Tongue (tissue), 2 donors: ENCODE results near the gene CCSER2. TPM values are rescaled to one million over a fixed set of nuclear protein-coding genes. Genes with fewer than 3 reads are reported as not detected.
"Not testable (repeated sequence)": the region's sequence is repeated elsewhere in the genome, so short reads cannot be mapped to it uniquely, and the experiment has no call there.

ENCODE experiments used
- DNase-seq: peaks from one replicate; pipeline ENCODE4 v3.0.0-alpha.2; 2015
- total RNA-seq: library from RNA; depleted of rRNA; stranded (reverse); fragments of >200 nt; gene quantifications from one replicate; pipeline ENCODE4 v1.2.3, GENCODE V29; 2014

CCSER2 gene, protein sequence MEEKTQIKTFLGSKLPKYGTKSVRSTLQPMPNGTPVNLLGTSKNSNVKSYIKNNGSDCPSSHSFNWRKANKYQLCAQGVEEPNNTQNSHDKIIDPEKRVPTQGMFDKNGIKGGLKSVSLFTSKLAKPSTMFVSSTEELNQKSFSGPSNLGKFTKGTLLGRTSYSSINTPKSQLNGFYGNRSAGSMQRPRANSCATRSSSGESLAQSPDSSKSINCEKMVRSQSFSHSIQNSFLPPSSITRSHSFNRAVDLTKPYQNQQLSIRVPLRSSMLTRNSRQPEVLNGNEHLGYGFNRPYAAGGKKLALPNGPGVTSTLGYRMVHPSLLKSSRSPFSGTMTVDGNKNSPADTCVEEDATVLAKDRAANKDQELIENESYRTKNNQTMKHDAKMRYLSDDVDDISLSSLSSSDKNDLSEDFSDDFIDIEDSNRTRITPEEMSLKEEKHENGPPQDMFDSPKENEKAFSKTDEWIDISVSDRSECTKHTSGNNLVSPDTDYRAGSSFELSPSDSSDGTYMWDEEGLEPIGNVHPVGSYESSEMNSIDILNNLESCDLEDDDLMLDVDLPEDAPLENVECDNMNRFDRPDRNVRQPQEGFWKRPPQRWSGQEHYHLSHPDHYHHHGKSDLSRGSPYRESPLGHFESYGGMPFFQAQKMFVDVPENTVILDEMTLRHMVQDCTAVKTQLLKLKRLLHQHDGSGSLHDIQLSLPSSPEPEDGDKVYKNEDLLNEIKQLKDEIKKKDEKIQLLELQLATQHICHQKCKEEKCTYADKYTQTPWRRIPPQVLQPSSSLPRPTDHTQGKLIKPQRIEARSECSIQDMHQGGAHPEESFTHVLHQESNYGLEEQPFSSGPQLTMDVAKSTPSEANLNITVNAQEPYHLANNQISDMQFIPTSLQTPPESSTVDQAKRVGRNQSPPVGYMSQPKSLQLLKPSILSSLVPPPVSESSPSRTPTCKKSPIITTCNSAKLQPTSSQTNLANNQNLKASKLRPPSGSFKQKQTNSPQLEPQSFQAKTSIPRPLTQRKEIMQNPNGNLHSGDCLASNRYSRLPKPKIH
- total RNA-seq: 67.2 TPM

DNA sequence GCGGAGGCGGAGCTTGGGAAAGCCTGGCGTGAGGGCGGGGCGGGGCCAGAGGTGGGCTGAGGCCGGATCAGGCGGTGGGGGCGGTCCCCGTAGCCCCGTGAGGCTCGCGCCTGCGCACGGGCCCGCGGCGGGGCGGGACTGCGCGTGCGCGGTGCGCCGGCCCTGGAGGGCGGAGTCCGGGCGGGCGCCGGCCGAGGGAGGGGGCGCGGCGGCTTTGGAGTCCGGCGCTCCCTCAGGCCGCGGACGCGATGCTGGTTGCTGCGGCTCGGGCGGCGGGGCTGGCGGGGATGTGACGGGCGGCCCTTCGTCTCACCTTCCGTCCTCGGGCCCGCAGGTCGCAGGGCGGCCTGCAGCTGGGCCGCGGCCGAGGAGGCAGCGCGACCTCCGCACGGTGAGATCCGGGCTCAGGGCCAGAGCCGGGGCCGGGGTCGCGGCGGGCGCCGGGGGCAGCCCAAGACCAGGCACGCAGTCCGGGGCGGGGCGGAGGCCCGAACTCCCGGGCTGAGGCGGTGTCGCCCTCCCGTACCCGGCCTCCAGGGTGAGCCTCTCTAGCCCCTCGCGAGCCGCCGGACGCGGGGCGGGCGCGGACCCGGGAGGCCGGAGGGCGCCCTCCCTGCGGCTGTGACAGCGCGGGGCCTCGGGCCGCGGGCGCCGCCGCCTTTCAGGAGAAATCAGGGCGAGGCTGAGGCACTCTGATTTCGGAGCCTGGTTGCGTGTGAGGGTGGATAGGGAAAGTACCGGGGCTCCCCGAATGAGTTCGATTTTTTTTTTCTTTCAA is at the start of gene CCSER2:
CCSER2 (plus strand) TSS at position 172 of the 778 bp plus-strand sequence. CDS start 42,464 bp downstream, outside the sequence.
- DNase-seq: peak; percentile 95

DNA sequence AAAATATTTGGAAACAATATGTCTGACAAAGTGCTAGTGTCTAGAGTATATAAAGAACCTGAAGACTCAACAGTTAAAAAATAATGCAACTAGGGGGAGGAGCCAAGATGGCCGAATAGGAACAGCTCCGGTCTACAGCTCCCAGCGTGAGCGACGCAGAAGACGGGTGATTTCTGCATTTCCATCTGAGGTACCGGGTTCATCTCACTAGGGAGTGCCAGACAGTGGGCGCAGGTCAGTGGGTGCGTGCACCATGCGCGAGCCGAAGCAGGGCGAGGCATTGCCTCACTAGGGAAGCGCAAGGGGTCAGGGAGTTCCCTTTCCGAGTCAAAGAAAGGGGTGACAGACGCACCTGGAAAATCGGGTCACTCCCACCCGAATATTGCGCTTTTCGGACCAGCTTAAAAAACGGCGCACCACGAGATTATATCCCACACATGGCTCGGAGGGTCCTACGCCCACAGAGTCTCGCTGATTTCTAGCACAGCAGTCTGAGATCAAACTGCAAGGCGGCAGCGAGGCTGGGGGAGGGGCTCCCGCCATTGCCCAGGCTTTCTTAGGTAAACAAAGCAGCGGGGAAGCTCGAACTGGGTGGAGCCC is 48.4 kb upstream of the CCSER2 start:
- not testable (repeated sequence) for DNase-seq

DNA sequence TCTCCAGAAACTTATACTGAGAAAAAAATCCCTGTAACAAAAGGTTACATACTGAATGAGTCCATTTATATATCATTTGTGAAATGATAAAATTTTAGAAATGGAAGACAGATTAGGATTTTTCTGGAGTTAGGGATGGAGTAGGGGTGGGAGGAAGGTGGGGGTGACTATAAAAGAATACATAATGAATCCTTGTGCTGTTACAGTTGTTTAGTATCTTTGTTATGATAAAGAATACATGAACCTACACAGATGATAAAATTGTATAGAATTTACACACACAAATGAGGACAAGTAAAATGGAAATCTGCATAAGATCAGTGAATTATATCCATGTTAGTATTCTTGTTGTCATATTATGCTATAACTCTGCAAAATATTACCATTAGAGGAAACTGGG is 41.7 kb upstream of the CCSER2 start:
- DNase-seq: no peak

DNA sequence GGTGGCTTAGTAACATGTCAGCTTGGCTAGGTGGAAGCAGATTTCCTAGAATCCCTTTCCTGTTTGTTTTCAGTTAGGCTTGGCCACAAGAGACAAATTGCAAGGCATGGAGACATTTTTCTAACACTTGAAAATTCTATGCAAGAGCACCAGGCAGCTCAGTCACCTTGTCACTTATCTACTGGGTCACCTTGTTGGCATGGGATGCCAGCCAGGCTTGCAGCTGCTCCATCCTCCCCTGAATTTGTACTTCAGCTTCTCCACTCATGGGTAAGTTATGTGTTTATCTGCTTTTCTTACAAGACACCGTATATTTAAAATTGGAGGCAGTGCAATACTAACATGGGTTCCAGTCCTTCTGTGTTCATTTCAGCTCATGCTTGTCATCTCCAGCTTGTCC is 40.2 kb upstream of the CCSER2 start:
- DNase-seq: no peak

DNA sequence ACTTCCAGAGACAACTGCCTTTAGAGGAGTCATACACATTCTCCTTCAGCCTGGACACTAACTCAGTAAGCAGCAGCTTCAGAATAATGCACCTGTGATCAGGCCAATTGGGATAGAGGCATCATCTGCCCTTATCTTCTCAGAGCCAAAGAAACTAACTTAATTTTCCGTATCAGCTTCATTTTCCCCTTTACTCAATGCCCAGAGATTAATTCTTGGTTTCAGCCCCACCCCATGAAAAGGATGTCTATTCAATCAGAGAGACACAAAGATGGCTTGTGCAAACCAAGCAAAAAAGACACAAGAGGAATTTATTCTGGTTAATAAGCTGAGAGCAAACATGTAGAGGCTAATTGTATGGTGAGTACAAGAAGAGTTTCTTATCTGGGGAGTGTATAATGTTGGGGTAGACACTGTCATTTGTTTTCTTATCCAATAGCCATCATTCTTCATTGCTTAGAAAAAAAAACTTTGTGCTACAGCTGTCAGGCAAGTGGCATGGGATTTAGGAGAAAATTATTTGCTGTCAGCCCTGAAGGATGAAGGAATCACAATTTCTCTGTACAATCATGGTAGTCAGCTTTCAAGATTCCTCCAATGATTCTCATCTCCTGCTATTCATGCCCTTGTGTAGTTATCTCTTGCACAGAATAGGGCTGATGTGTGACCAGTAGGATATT is 38.7 kb upstream of the CCSER2 start:
- DNase-seq: no peak

DNA sequence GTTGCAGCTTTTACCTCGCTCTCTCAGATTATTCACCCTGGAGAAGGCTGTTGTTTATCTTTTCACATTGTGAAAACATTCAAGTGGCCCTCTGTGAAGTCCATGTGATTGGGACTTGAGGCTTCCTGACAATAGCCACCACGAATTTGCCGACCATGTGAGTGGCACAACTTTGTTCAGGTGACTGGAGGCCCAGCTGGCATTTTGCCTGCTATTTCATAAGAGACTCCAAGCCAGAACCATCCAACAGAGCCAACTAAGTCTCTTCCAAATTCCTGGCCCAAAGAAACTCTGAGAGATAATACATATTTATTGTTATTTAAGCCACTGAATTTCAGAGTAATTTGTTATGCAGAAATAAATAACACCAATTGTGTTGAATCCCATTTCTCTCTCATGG is 38.2 kb upstream of the CCSER2 start:
- DNase-seq: no peak

DNA sequence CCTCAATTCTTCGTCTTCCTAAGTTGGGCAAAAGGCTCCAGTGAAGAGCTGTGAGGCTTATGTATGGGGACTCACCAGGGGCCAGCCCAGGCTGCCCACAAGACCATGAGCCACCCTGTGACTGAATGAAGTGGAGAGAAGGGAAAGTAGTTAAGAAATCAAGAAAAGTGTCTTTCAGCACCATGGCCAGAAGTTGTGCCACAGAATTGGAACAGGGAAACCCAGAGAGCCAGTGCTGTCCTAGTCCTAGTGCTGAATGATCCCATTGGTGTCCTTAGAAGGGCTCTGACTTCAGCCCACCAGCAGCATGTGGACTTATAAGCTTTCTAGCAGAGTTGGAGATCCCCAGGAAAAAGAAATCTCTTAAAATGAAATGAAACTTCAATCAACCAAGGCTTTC is 37.0 kb upstream of the CCSER2 start:
- peak; percentile 76 for DNase-seq

DNA sequence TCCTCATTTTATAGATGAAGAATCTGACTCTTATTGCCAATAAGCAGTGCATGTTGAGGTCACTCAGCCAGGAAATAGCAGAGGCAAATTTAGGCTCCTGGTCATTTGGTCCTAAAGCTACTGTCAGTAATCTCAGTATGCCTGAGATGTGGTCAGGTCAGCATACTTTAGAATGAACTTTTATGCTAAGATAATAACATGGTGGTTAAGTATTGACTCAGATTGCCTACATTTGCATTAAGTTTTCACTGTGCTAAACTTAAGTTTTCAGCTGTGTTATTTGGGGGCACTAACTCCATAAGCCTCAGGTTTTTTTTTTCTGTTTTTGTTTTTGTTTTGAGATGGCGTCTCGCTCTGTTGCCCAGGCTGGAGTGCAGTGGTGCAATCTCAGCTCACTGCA is 35.9 kb upstream of the CCSER2 start:
- no peak for DNase-seq

DNA sequence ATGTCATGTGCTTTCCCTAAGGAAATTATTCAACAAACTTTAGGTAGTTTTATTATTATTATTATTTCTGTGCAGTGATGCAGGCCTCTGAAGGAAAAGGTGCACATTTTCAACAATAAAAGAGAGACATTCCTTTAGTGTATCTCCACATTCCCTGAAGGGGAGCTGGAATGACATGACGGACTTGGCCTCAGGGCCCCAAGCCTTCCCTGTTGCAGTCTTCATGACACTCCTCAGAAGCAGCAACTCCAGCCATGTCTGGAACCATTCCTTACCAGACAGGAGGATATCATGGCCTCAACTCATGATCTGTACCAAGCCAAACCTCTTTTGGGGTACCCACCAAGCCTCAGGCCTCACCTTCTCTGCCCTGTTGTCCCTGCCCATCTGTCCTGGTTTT is 35.2 kb upstream of the CCSER2 start:
- DNase-seq: no peak

DNA sequence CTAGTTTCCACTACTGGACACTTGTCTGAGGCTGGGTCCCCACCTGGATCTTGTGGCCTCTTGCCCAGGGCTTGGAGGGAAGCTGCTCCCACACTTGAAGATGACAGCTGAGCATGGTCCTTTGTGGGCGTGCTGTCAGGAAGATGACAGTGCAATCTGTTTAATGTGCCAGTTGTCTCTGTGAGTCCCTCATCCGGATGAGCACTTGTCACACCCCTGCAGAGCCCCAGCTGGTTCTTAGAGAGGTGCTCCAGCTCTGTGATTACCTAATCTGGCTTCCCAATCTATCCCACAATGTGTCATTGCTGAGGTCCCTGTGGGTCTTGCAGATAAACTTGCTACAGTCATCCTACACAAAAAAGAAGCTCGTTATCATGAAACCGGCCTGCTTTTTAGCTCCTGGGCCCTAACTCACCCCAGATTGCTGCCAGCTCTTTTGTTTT is 34.8 kb upstream of the CCSER2 start:
- DNase-seq: peak; percentile 44

DNA sequence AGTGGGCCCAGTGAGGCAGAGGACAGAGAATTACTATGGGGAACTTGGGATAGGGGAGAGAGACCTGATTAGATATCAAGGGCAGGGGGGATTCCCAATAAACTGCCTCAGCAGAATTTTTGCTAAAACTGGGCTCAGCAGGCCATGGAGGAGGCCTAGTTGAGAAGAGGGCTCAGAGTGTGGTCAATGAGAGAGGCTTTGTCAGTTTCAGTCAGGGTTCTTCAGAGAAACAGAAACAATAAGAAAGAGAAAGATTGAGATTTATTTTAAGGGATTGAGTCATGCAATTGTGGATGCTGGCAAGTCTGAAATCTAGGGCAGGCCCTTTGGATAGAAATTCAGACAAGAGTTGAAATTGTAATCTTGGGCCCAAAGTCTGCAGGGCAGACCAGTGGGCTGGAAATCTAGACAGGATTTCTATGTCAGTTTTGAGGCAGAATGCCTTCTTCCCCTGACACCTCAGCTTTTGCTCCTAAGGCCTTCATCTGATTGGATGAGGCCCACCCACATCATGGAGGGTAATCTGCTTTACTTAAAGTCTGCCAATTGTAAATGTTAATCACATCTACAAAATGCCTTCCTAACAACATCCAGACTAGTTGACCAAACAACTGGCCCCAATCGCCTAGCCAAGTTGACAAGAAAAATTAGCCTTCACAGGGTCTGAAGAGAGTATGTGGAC is 33.5 kb upstream of the CCSER2 start:
- no peak for DNase-seq

DNA sequence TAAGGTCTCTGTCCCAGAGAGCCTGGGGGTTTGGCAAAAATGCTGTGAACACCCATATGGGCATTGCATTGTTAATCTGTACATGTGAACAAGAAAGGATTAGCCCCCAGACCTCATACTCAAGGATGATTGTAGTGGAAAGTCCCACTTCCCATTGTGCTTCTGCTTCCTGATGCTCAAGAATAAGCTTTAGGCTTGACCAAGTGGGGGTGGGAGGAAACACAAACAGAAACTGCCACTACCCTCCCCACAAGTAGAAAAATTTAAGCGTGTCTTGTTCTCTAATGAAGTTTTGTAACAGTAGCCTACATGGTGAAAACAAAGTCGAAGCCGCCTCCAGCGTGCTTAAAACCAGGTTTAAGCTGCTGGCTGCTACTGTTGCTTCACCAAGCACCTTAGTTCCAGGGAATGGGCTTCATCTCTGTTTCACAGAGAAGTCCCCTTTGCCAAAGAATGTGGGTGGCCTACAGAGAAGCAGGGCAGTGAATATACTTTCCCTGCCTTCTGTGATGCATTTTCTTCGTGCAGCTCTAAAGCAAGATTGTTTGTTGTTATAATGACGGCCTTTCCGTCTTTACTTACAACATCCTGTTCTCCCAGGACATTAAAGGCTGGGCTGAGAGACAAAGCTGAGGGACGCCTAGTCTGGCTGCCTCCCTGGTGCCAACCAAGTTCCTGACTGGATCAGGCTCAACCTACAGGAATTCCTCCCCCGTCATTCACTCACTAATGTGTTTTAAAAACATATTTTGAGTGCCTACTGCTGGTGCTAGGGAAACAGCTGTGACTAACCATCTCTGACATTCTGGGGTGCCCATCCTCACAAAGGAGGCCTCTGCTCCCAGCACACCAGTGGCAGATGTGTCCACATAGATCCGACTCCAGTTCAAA is 32.1 kb upstream of the CCSER2 start:
- DNase-seq: peak; percentile 10

DNA sequence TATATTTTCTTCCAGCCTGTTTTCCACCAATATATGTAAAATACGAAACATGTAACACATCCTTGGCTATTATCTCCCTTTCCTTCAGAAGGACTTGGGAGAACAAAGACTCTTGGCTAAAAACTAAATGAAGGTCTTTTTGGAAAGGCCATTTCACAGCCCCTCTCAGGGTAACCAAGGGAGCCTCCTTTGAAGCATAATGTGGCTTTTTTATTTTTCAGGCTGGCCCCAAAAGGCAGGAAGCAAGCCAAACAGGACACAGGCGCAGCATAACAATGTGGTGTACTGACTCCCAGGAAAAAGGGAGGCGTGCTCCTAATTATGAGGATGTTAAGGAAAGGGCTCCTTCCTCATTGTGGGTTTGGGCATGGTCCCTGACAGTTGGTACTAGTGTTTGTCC is 30.3 kb upstream of the CCSER2 start:
- no peak for DNase-seq

DNA sequence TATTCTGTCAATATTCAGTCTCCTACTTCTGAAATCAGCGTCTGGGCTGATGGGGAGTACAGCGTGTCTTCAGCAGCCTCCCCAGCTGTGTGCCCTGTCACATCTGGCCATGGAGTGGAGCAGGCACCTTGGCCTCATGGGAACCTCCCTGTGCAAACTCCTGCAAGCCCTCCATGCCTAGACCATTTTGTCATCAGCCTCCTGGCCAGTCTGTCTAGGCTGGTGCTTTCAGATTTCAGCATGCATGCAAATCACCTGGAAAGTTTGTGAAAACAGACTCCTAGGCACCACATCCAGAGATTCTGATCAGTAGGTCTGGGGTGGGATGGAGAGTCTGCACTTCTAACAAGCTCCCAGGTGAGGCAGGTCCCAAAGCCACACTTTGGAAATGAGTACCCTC is 26.2 kb upstream of the CCSER2 start:
- no peak for DNase-seq

DNA sequence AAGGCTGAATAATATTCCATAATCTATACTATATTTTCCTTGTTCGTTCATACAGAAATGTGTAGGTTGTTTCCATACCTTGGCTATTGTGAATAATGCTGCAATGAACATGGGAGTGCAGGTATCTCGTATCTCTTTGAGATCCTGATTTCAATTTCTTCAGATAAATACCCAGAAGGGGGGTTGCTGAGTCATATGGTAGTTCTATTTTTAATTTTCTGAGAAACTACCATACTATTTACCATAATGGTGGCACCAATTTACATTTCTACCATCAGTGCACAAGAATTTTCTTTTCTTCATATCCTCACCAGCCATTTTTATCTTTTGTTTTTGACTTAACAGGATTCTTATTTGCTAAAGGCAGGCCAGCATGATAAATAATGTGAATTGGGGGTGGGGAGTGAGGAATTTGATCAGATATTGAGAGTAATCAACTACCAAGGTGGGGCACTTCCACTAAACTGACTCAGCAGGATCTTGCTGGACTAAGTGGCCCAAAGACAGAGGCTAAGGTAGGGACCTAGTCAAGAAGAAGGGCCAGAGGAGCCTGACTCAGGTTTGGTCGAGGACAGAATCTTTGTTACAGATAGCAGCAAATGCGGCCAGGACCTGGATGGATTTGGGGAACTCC is 21.5 kb upstream of the CCSER2 start:
- DNase-seq: no peak

DNA sequence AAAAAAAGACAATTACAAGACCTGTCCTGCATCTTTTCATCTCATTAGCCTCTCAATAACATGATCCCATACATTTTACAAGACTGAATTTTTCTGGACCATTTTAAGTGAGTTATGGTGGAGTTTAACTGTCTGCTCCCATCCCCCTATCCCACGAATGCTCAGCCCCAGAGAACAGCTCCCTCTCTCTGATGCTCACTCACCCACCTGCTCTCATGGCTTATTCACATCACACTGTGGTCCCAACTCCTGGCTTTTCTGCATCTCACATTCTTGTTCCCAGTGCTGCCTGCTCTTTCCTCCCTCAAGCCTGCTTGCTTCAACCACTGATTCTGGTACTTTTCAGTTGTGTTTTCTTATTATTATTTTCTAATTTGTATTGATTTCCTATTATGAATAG is 20.4 kb upstream of the CCSER2 start:
- DNase-seq: no peak

DNA sequence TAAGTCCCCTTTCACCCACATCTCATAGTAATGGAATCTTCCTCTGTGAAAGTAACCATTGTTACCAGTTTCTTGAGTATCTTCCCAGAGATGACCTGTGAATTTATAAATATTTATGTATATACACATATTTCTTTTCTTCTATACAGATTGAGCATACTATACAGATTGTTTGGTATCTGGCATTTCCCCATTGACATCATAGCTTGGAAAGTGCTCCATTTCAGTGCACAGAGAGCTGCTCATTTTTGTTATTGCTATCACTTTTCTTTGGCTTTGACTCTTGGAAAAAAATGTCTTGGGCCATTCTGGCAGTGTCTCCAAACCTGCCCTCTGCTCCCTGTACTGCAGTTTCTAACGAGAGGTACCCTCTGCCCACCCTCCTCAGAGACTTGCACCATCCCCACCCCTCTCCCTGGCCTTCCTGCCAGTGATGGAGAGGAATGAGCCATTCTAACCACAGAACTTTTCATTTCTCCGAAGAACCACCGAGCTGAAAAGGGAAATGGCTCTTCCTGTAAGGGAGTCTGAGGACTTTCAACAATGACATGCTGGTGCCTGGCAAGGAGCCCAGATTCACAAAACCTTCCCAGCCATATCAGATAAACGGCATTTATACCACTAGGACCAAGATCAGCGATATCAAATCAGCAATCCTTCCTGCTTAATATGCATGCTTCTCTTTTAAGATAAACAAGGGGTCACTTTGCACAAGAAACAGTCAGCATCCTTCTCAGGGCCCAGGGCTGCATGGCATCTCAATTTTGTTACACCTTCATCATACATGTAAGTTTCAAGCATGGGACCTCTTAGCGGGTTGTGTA is 19.7 kb upstream of the CCSER2 start:
- peak; percentile 50 for DNase-seq

DNA sequence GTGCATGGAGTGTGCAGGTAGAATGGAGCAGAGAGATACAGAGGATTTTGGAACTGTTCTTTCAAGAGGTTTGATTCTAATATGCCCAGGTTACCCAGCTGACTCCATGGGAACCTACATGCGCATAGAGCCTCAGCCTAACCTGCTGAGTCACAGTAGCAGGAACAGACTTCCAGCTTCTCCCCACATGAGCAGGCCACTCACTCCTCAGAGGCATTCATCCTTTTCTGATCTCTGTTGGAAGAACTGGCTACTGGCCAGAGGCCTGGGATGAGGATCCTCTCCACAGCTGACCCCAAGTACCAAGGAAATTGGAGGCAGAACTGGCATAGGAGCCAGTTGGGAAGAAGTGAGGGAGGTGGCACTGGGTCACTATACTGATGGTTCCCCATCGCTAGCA is 17.9 kb upstream of the CCSER2 start:
- DNase-seq: no peak
